GM18867 (cell line): Measurements from ENCODE around the gene SYT1.
"Not testable (repeated sequence)": the region's sequence is repeated elsewhere in the genome, so short reads cannot be mapped to it uniquely, and the experiment has no call there.

Experiments
- ATAC-seq: cut with Tn5 transposase; IDR thresholded peaks from one replicate; pipeline ENCODE4 v1.9.1; 2021; ENCODE audit warnings: mild to moderate bottlenecking, moderate library complexity; ENCODE audit not compliant: unreplicated experiment

The SYT1 gene

GRCh38 chr12:78966926-78967325 is 102.4 kb downstream of the SYT1 start:
- ATAC-seq = no peak

GRCh38 chr12:78968226-78968625 is 103.7 kb downstream of the SYT1 start:
- no peak for ATAC-seq

GRCh38 chr12:78970041-78970440 is 105.5 kb downstream of the SYT1 start:
- ATAC-seq = no peak

- no peak for ATAC-seq
Measured at GRCh38 chr12:78977304-78977867, 112.8 kb downstream of the SYT1 start.

- ATAC-seq = no peak
Measured at GRCh38 chr12:78994168-78994791, 129.7 kb downstream of the SYT1 start.

- ATAC-seq = no peak
Measured at GRCh38 chr12:79000501-79000900, 135.9 kb downstream of the SYT1 start.

GRCh38 chr12:79001404-79001803 is 136.8 kb downstream of the SYT1 start:
- ATAC-seq = no peak

GRCh38 chr12:79006306-79006705 is 141.7 kb downstream of the SYT1 start:
- ATAC-seq = peak; percentile 84

GRCh38 chr12:79008591-79008990 is 144.0 kb downstream of the SYT1 start:
- ATAC-seq = no peak

GRCh38 chr12:79012636-79013035 is 148.1 kb downstream of the SYT1 start:
- no peak for ATAC-seq

GRCh38 chr12:79016181-79016580 is 151.6 kb downstream of the SYT1 start:
- no peak for ATAC-seq

- peak; percentile 95 for ATAC-seq
Measured at GRCh38 chr12:79019672-79020071, 155.1 kb downstream of the SYT1 start.

GRCh38 chr12:79020106-79020505 is 155.5 kb downstream of the SYT1 start:
- peak; percentile 46 for ATAC-seq

GRCh38 chr12:79021021-79021420 is 156.4 kb downstream of the SYT1 start:
- no peak for ATAC-seq

GRCh38 chr12:79023261-79023660 is 158.7 kb downstream of the SYT1 start:
- no peak for ATAC-seq

GRCh38 chr12:79023784-79024183 is 159.2 kb downstream of the SYT1 start:
- no peak for ATAC-seq

- ATAC-seq = no peak
Measured at GRCh38 chr12:79033788-79034187, 169.2 kb downstream of the SYT1 start.

GRCh38 chr12:79044748-79045147 is 180.2 kb downstream of the SYT1 start:
- ATAC-seq = not testable (repeated sequence)

GRCh38 chr12:79045149-79045703 is 180.7 kb downstream of the SYT1 start:
- ATAC-seq = not testable (repeated sequence)

GRCh38 chr12:79046021-79046420 is 181.4 kb downstream of the SYT1 start:
- ATAC-seq = no peak

GRCh38 chr12:79048962-79049361 is 184.4 kb downstream of the SYT1 start:
- ATAC-seq = no peak

- ATAC-seq = no peak
Measured at GRCh38 chr12:79053394-79053793, 188.8 kb downstream of the SYT1 start.
